ENCODE results near the gene PLPP2.

DNA sequence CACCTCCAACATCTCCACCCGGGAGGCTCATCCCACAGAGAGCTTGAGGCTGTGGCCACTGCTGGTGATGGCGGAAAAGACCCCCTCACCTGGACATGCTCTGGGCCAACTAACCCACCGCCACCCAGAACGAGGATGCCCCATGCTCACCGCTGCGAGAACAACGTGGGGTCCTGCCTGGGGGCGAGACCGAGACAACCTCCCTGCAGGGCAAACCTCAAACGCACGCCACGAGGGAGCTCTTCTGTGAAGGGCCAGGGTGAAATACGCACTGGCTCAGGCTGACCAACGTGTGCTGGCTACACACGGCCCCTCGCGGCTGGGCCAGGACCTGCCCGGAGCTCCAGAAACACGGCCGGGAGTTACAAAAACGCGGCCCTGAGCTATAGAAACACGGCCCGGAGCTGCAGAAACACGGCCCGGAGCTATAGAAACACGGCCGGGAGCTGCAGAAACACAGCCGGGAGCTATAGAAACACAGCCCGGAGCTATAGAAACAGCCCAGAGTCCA, 19.0 kb upstream of the PLPP2 start:
- TF ChIP-seq, protein P1, sequence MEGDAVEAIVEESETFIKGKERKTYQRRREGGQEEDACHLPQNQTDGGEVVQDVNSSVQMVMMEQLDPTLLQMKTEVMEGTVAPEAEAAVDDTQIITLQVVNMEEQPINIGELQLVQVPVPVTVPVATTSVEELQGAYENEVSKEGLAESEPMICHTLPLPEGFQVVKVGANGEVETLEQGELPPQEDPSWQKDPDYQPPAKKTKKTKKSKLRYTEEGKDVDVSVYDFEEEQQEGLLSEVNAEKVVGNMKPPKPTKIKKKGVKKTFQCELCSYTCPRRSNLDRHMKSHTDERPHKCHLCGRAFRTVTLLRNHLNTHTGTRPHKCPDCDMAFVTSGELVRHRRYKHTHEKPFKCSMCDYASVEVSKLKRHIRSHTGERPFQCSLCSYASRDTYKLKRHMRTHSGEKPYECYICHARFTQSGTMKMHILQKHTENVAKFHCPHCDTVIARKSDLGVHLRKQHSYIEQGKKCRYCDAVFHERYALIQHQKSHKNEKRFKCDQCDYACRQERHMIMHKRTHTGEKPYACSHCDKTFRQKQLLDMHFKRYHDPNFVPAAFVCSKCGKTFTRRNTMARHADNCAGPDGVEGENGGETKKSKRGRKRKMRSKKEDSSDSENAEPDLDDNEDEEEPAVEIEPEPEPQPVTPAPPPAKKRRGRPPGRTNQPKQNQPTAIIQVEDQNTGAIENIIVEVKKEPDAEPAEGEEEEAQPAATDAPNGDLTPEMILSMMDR (IDR thresholded peaks at IDR 0.05), result no peak
- TF ChIP-seq POLR2A (IDR thresholded peaks at IDR 0.05), result no peak
